ENCODE data around the gene EED. TPM values are rescaled to one million over a fixed set of nuclear protein-coding genes. Genes with fewer than 3 reads are reported as not detected.
"Not testable (repeated sequence)": the region's sequence is repeated elsewhere in the genome, so short reads cannot be mapped to it uniquely, and the experiment has no call there.

Gene EED
- total RNA-seq, 1 donor from 2014 or later, result 24.9 TPM

GRCh38 chr11:86287468-86287796, 42.9 kb downstream of the EED start:
- FAIRE-seq (no peak), DNase-seq (ENCODE audit: low spot score in 2 of 2) (no peak)

GRCh38 chr11:86288776-86289507, 44.4 kb downstream of the EED start:
- FAIRE-seq (no peak), DNase-seq (ENCODE audit: low spot score in 2 of 2) (no peak)

GRCh38 chr11:86289508-86290280, 45.1 kb downstream of the EED start:
- not testable (repeated sequence) for DNase-seq (ENCODE audit: low spot score in 2 of 2); FAIRE-seq

- DNase-seq (ENCODE audit: low spot score in 2 of 2) (peak in 1 of 2 donors; percentile 54), FAIRE-seq (no peak)
These were observed 47.1 kb downstream of the EED start for GRCh38 chr11:86291466-86292262.

GRCh38 chr11:86292912-86293616, 48.5 kb downstream of the EED start:
- FAIRE-seq (no peak), DNase-seq (ENCODE audit: low spot score in 2 of 2) (no peak)

GRCh38 chr11:86294026-86294425, 49.5 kb downstream of the EED start:
- FAIRE-seq, result no peak
- no peak for DNase-seq (ENCODE audit: low spot score in 2 of 2)

GRCh38 chr11:86301742-86302091, 57.2 kb downstream of the EED start:
- no peak for FAIRE-seq
- DNase-seq (ENCODE audit: low spot score in 2 of 2), result no peak

GRCh38 chr11:86302092-86302793, 57.7 kb downstream of the EED start, which contains the start of gene HIKESHI:
HIKESHI (plus strand) TSS chr11:86302240; CDS start chr11:86302449, 209 bp downstream.
- FAIRE-seq (peak; percentile 76), DNase-seq (ENCODE audit: low spot score in 2 of 2) (peak; percentile 67 to 81)

- no peak for DNase-seq (ENCODE audit: low spot score in 2 of 2)
- no peak for FAIRE-seq
These were observed 58.7 kb downstream of the EED start for GRCh38 chr11:86303257-86303656.

GRCh38 chr11:86308710-86309109, 64.2 kb downstream of the EED start:
- not testable (repeated sequence) for DNase-seq (ENCODE audit: low spot score in 2 of 2); FAIRE-seq

- DNase-seq (ENCODE audit: low spot score in 2 of 2) (no peak), FAIRE-seq (no peak)
These were observed 69.2 kb downstream of the EED start for GRCh38 chr11:86313793-86314192.

- FAIRE-seq (no peak), DNase-seq (ENCODE audit: low spot score in 2 of 2) (no peak)
These were observed 70.1 kb downstream of the EED start for GRCh38 chr11:86314636-86315035.

Small RNA genes lying within 50 kb of the gene (small RNA-seq; reads per million reads assigned to genes)
- gene RF00017, result not detected
- gene RN7SL225P, result not detected

Other genes starting within 250 kb of the EED start
- 1,205 TPM for gene PICALM, start 175.7 kb upstream of the EED start, total RNA-seq
- gene HIKESHI, start 57.5 kb downstream of the EED start, total RNA-seq, result 67.7 TPM
- 0.82 TPM for gene CCDC81, start 130.1 kb downstream of the EED start, total RNA-seq